ENCODE data around the gene CREB5. TPM values are rescaled to one million over a fixed set of nuclear protein-coding genes. Genes with fewer than 3 reads are reported as not detected.

The CREB5 gene
- total RNA-seq, 2 experiments from 2014 or later: not detected

DNA sequence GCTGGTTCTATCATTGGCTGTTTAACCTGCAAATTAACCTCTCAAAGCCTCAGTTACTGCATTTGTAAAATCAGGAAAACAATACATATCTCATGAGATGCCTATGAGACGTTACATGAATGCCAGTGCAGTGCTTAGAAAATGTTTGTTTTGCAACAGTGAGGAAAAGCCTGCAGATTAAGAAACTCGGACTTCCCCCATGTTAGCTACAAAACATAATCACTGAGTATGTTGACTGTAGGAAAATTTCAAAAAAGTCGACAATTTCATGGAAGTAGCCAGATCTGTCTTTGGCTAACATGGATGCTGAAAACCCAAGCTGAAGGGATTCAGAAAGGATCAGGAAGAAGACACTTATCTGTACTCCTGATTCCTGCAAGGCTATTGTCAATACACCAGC is 424.4 kb downstream of the CREB5 start:
- ChIA-PET POLR2A (no interaction called here), CTCF (no interaction called here)
- Mint-ChIP-seq H3K27me3 (ENCODE audit: low read depth) (peaks cover 6% of the 10 kb centered on the region), H3K4me1 (ENCODE audit: low read depth) (no peaks in the 10 kb centered on the region), H3K36me3 (ENCODE audit: low read depth) (no peaks in the 10 kb centered on the region), H3K27ac (no peak overlapping the region), H3K9me3 (ENCODE audit: insufficient read depth) (no peaks in the 10 kb centered on the region), H3K4me3 (no peak overlapping the region)
- ATAC-seq (no peak), DNase-seq (no peak)

DNA sequence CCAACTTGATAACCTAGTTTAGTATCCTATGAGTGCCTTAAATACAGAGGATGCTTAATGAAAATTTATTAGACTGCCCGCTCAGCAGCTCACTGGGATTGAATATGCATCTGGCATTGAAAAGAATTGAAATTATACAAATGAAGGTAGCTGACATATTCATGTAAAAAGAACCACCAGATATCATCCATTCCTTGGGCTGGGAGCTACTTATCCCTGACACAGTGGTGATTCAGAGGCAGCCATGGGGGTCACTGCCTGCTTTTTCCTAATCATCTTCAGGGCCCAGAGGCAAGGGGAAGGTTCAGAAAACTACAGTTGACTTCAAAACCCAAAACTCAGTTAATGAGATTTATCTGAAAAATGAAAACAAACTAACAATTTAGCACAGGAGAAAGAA is 424.9 kb downstream of the CREB5 start:
- no peaks in the 10 kb centered on the region for H3K9me3 Mint-ChIP-seq (ENCODE audit: insufficient read depth)
- H3K27me3 Mint-ChIP-seq (ENCODE audit: low read depth): peaks cover 6% of the 10 kb centered on the region
- ChIA-PET CTCF (no interaction called here), POLR2A (no interaction called here)
- DNase-seq (no peak), ATAC-seq (no peak)
- H3K4me1 Mint-ChIP-seq (ENCODE audit: low read depth): no peaks in the 10 kb centered on the region
- H3K4me3 Mint-ChIP-seq: no peak overlapping the region
- H3K36me3 Mint-ChIP-seq (ENCODE audit: low read depth): no peaks in the 10 kb centered on the region
- H3K27ac Mint-ChIP-seq: no peak overlapping the region

DNA sequence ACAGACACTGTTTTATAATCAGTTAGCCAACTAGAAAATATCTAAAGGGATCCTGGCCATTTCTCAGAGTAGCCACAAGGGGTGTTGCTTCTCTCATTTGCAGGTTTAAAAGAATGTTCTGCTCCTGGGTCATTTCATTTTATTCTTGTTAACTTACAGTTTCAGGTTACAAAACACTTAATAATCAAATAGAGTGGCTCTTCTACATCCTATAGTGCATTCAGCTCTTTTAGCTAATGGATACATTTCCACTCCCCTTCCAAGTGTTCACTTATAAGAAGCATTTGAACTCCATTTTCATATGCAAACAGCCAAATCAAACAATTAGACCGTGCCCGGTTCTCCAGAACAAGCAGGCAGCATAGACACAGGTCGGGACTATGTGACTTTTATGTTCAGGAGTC is 428.3 kb downstream of the CREB5 start:
- no peaks in the 10 kb centered on the region for H3K36me3 Mint-ChIP-seq (ENCODE audit: low read depth)
- ATAC-seq: no peak
- DNase-seq: no peak
- no peaks in the 10 kb centered on the region for H3K9me3 Mint-ChIP-seq (ENCODE audit: insufficient read depth)
- no peak overlapping the region for H3K27ac Mint-ChIP-seq
- ChIA-PET POLR2A (no interaction called here), CTCF (interaction anchor here (1.2 kb wide), 1 partner anchor 32 kb away, joined by 3 read pairs; no protein-coding TSS in a partner anchor)
- H3K4me1 Mint-ChIP-seq (ENCODE audit: low read depth): no peaks in the 10 kb centered on the region
- H3K4me3 Mint-ChIP-seq: no peak overlapping the region
- H3K27me3 Mint-ChIP-seq (ENCODE audit: low read depth): peaks cover 17% of the 10 kb centered on the region

- Mint-ChIP-seq H3K27ac (no peak overlapping the region), H3K36me3 (ENCODE audit: low read depth) (no peaks in the 10 kb centered on the region), H3K27me3 (ENCODE audit: low read depth) (peaks cover 18% of the 10 kb centered on the region), H3K4me3 (no peak overlapping the region), H3K4me1 (ENCODE audit: low read depth) (no peaks in the 10 kb centered on the region), H3K9me3 (ENCODE audit: insufficient read depth) (no peaks in the 10 kb centered on the region)
- ATAC-seq: no peak
- no peak for DNase-seq
- ChIA-PET CTCF (no interaction called here), POLR2A (no interaction called here)
These were observed 429.4 kb downstream of the CREB5 start for GRCh38 chr7:28841766-28842165.

DNA sequence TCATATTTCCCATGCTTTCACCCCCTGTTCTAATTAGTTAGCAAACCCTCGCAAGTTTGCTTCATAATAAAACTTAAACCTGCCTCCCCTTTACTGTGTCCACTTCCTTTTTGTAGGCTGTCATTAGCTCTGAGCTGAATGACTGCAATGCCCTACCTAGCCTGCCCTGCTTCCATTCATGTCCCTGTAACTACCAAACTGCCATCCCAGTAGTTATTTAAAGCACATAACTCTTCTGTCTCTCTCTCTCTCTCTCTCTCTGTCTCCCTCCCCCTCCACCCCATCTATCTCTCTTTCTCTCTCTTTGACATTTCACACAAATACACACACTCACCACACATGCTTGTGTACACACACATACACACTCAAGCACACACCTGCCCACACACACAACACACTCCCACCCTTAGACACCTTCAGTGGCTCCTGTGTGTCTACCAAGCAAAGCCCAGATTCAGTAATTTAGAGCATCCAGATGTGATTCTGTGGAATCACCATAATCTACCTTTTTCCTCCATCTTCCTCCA is 430.5 kb downstream of the CREB5 start:
- POLR2A ChIA-PET: no interaction called here

DNA sequence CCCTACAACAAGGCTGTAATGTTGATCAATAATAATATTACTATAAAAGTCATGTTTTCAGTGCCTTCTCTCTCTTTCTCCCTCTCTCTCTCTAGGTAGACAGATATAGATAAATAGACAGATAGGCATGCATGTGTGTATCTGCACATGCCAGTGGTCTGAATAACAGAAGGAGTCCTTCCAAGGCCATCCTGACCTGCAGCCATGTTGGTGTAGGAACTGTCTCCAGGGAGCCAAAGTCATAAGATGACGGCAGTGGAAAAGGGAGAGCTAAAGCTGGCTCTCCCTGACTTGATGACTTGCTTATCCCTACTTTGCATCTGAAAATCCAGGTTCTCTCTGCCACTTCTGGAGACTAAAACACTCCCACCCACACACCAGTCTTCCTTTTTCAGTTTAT is 432.8 kb downstream of the CREB5 start:
- ChIA-PET POLR2A (no interaction called here), CTCF (no interaction called here)
- ATAC-seq (no peak), DNase-seq (no peak)
- Mint-ChIP-seq H3K36me3 (ENCODE audit: low read depth) (no peaks in the 10 kb centered on the region), H3K4me3 (no peak overlapping the region), H3K27me3 (ENCODE audit: low read depth) (peaks cover 22% of the 10 kb centered on the region), H3K27ac (no peak overlapping the region), H3K4me1 (ENCODE audit: low read depth) (no peaks in the 10 kb centered on the region), H3K9me3 (ENCODE audit: insufficient read depth) (no peaks in the 10 kb centered on the region)

More for the DNA sequence above, 430.5 kb downstream of the CREB5 start:
- H3K27me3 Mint-ChIP-seq (ENCODE audit: low read depth): peaks cover 18% of the 10 kb centered on the region
- CTCF ChIA-PET: no interaction called here
- H3K4me3 Mint-ChIP-seq: no peak overlapping the region
- H3K4me1 Mint-ChIP-seq (ENCODE audit: low read depth): no peaks in the 10 kb centered on the region
- DNase-seq: no peak
- no peaks in the 10 kb centered on the region for H3K36me3 Mint-ChIP-seq (ENCODE audit: low read depth)
- H3K27ac Mint-ChIP-seq: no peak overlapping the region
- no peak for ATAC-seq
- H3K9me3 Mint-ChIP-seq (ENCODE audit: insufficient read depth): no peaks in the 10 kb centered on the region

DNA sequence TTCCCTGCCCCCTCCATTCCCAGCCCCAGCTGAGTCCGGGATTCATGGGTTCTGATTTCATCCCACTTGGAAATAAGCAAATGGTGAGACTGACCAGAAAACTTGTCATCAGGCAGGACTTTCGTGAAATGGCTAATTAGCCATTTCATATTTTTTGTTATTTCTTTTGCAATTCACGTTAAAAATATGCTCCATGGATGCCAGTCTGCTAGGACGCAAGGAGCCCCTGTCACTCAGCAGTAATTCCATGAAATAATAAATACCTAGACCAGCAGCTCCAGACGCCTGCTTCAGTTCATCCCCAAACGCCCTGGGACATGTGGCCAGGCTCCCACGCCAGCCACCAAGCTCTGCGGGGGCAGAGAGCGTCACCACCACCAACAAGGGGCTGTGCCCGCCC is 434.9 kb downstream of the CREB5 start:
- H3K9me3 Mint-ChIP-seq (ENCODE audit: insufficient read depth): no peaks in the 10 kb centered on the region

DNA sequence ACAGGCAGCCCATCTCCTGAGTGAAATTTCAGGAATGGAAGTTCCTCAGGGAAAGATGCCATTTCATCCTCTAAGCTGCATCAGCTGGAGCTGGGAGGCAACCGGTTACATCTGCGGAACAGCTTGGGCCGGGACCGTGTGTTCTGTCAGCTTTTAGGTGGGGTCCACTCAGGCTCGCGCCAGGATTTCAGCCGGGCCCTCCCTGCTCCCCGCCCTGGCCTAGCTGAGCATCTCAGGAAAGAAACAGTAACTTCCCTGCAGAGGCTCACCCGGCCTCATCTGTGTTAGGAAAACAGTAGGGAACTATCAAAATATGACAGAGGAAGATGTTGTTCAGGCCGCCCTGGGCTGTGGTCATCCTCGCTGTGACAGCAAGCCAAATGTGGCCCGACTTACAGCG is 435.4 kb downstream of the CREB5 start:
- DNase-seq: no peak
- ATAC-seq: no peak
- Mint-ChIP-seq H3K9me3 (ENCODE audit: insufficient read depth) (no peaks in the 10 kb centered on the region), H3K4me1 (ENCODE audit: low read depth) (no peaks in the 10 kb centered on the region), H3K27ac (no peak overlapping the region), H3K36me3 (ENCODE audit: low read depth) (no peaks in the 10 kb centered on the region), H3K27me3 (ENCODE audit: low read depth) (peaks cover 28% of the 10 kb centered on the region), H3K4me3 (no peak overlapping the region)
- CTCF ChIA-PET: no interaction called here
- POLR2A ChIA-PET: no interaction called here

More for the DNA sequence above, 434.9 kb downstream of the CREB5 start:
- Mint-ChIP-seq H3K36me3 (ENCODE audit: low read depth) (no peaks in the 10 kb centered on the region), H3K4me3 (no peak overlapping the region), H3K27ac (no peak overlapping the region), H3K4me1 (ENCODE audit: low read depth) (no peaks in the 10 kb centered on the region), H3K27me3 (ENCODE audit: low read depth) (peaks cover 30% of the 10 kb centered on the region)
- ChIA-PET POLR2A (no interaction called here), CTCF (no interaction called here)
- ATAC-seq: no peak
- no peak for DNase-seq

DNA sequence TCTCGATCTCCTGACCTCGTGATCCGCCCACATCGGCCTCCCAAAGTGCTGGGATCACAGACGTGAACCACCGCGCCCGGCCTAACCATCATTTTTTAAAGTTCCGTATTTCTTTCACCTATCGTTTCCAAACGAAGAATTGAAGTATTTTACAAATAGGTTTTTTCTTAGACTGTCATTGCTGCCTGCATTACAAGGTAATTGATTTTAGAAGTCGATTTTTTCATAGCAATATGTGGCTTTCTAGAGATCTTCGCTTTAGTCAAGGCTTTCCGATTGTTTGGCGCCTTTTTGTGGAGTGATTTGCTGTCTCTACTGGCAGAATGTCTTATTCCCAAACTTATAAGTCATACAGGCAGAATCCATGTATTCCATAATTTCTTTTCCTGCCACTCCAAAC is 436.6 kb downstream of the CREB5 start:
- Mint-ChIP-seq H3K9me3 (ENCODE audit: insufficient read depth) (no peaks in the 10 kb centered on the region), H3K36me3 (ENCODE audit: low read depth) (no peaks in the 10 kb centered on the region), H3K27me3 (ENCODE audit: low read depth) (peaks cover 32% of the 10 kb centered on the region), H3K27ac (no peak overlapping the region), H3K4me3 (no peak overlapping the region), H3K4me1 (ENCODE audit: low read depth) (peaks cover 9% of the 10 kb centered on the region)
- ChIA-PET POLR2A (no interaction called here), CTCF (no interaction called here)
- ATAC-seq (no peak), DNase-seq (no peak)

- H3K4me3 Mint-ChIP-seq: no peak overlapping the region
- CTCF ChIA-PET: no interaction called here
- no peak for ATAC-seq
- H3K36me3 Mint-ChIP-seq (ENCODE audit: low read depth): no peaks in the 10 kb centered on the region
- POLR2A ChIA-PET: no interaction called here
- H3K27ac Mint-ChIP-seq: no peak overlapping the region
- no peaks in the 10 kb centered on the region for H3K9me3 Mint-ChIP-seq (ENCODE audit: insufficient read depth)
- H3K27me3 Mint-ChIP-seq (ENCODE audit: low read depth): peaks cover 31% of the 10 kb centered on the region
- no peak for DNase-seq
- peaks cover 12% of the 10 kb centered on the region for H3K4me1 Mint-ChIP-seq (ENCODE audit: low read depth)
These were observed 438.4 kb downstream of the CREB5 start for GRCh38 chr7:28850699-28851098.

GRCh38 chr7:28853150-28853549 is 440.8 kb downstream of the CREB5 start:
- Mint-ChIP-seq H3K27ac (no peak overlapping the region), H3K4me1 (ENCODE audit: low read depth) (peaks cover 12% of the 10 kb centered on the region), H3K9me3 (ENCODE audit: insufficient read depth) (no peaks in the 10 kb centered on the region), H3K4me3 (peak overlapping the region; percentile 69), H3K36me3 (ENCODE audit: low read depth) (no peaks in the 10 kb centered on the region), H3K27me3 (ENCODE audit: low read depth) (peaks cover 39% of the 10 kb centered on the region)
- ChIA-PET POLR2A (no interaction called here), CTCF (interaction anchor here (0.6 to 1.0 kb wide), 3 partner anchors 69 to 1382 kb away, joined by 3 read pairs; no protein-coding TSS in a partner anchor)
- DNase-seq (no peak), ATAC-seq (no peak)

DNA sequence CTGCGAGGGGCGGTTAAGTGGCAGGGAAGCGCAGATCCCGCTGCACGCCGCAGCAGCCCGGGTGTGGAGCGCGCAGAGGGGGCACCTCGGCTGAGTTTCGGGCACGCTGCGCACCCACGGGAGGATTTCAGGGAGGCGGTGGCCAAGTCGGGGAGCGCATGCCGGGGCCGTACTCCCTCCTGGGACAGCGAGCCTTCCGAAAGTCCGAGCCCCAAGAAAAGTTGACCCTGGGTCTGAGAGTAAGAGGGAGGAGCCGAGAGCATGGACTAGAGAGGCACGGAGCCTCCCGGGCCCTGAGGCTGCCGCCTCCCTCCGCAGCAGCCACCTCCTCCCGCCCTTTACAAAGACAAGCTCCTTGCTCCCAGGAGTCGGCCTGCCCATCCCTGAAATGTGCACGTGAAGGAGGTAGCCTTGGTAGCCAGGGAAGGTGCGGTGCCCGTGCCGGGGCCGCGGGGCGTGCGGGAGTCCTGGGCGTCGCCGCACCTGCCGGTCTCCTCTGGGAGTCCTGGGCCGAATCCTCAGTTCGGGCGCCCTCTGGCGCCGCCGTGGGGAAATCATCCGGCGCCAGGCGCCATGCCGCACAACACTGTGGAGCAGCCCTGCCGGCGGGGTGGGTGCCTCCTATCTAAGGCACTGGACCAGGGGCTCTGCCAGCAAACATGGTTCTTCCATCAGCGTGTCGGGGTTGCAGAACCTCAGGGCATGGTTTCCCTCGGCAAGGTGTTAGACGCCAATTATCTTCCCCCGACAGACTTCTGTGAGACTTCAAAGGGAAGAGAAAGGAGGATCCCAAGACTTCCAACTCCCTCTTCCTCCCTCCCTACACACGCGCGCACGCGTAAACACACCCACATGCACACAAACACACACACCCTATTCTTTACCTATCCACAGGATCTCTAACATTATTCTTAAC is 441.8 kb downstream of the CREB5 start:
- peaks cover 38% of the 10 kb centered on the region for H3K27me3 Mint-ChIP-seq (ENCODE audit: low read depth)
- peaks cover 12% of the 10 kb centered on the region for H3K4me1 Mint-ChIP-seq (ENCODE audit: low read depth)
- ChIA-PET CTCF (interaction anchor here (0.6 to 1.6 kb wide), 7 partner anchors 17 to 1383 kb away, joined by 3 to 4 read pairs (median 3); no protein-coding TSS in a partner anchor), POLR2A (no interaction called here)
- ATAC-seq: peak; percentile 100
- no peak overlapping the region for H3K27ac Mint-ChIP-seq
- H3K9me3 Mint-ChIP-seq (ENCODE audit: insufficient read depth): no peaks in the 10 kb centered on the region
- H3K4me3 Mint-ChIP-seq: peak overlapping the region; percentile 69
- peak; percentile 73 for DNase-seq
- no peaks in the 10 kb centered on the region for H3K36me3 Mint-ChIP-seq (ENCODE audit: low read depth)
